MM.1S (cell line): ENCODE data around the gene MYH7.
"Not testable (repeated sequence)": the region's sequence is repeated elsewhere in the genome, so short reads cannot be mapped to it uniquely, and the experiment has no call there.

Source experiments
- DNase-seq: peaks from one replicate; pipeline ENCODE4 v3.0.0-alpha.2; 2015
- H2AFZ ChIP-seq: fragments of 300-600 bp; sonication (generic); 2 replicates; pipeline ENCODE4 v1.6.0; 2016; ENCODE audit warnings: antibody characterized with exemption, low read length
- H3F3A ChIP-seq: fragments of 300-600 bp; sonication (generic); 2 replicates; pipeline ENCODE4 v1.6.1; 2016; ENCODE audit warnings: mild to moderate bottlenecking, antibody characterized with exemption, low read length, moderate library complexity, mixed read lengths; ENCODE audit not compliant: insufficient read depth
- H3K27ac ChIP-seq: fragments of 300-600 bp; sonication (generic); 2 replicates; pipeline ENCODE4 v1.5.1; 2016; ENCODE audit warnings: mild to moderate bottlenecking, low read length
- H3K27me3 ChIP-seq: fragments of 300-600 bp; sonication (generic); replicated peaks from 2 replicates; pipeline ENCODE4 v1.6.0; 2016; ENCODE audit warnings: low read length; ENCODE audit not compliant: insufficient read depth
- H3K36me3 ChIP-seq: fragments of 300-600 bp; sonication (generic); replicated peaks from 2 replicates; pipeline ENCODE4 v1.6.1; 2016; ENCODE audit warnings: mild to moderate bottlenecking, low read length, mixed read lengths; ENCODE audit not compliant: insufficient read depth
- H3K4me1 ChIP-seq: fragments of 300-600 bp; sonication (generic); 2 replicates; pipeline ENCODE4 v1.6.1; 2016; ENCODE audit warnings: low read length, mixed read lengths
- H3K4me2 ChIP-seq: fragments of 300-600 bp; sonication (generic); 2 replicates; pipeline ENCODE4 v1.6.0; 2016; ENCODE audit warnings: low read depth, low read length
- H3K4me3 ChIP-seq: fragments of 300-600 bp; sonication (generic); 2 replicates; pipeline ENCODE4 v1.5.1; 2016; ENCODE audit warnings: low read length, mixed read lengths
- H3K79me2 ChIP-seq: fragments of 300-600 bp; sonication (generic); 2 replicates; pipeline ENCODE4 v1.6.1; 2016; ENCODE audit warnings: mixed run types, low read length, mixed read lengths
- H3K9ac ChIP-seq: fragments of 300-600 bp; sonication (generic); 2 replicates; pipeline ENCODE4 v1.6.1; 2016; ENCODE audit warnings: low read length, mixed read lengths
- H3K9me2 ChIP-seq: fragments of 300-600 bp; sonication (generic); replicated peaks from 2 replicates; pipeline ENCODE4 v1.6.1; 2016; ENCODE audit warnings: mild to moderate bottlenecking, low read length, mixed read lengths; ENCODE audit not compliant: insufficient read depth
- H3K9me3 ChIP-seq: fragments of 300-600 bp; sonication (generic); replicated peaks from 2 replicates; pipeline ENCODE4 v1.6.1; 2016; ENCODE audit warnings: mild to moderate bottlenecking, low read length, mixed read lengths; ENCODE audit not compliant: insufficient read depth
- H4K20me1 ChIP-seq: fragments of 300-600 bp; sonication (generic); 2 replicates; pipeline ENCODE4 v1.6.1; 2016; ENCODE audit warnings: mild to moderate bottlenecking, low read length, moderate library complexity, mixed read lengths; ENCODE audit not compliant: insufficient read depth
- EZH2 ChIP-seq: fragments of 300-600 bp; sonication (generic); optimal IDR thresholded peaks from 2 replicates; pipeline ENCODE3; 2017; ENCODE audit warnings: low read depth, mild to moderate bottlenecking, antibody characterized with exemption, low read length, mixed read lengths
- EZH2phosphoT487 ChIP-seq: fragments of 300-600 bp; sonication (generic); IDR thresholded peaks from 2 replicates; pipeline ENCODE4 v1.6.1; 2018; ENCODE audit warnings: antibody characterized with exemption, low read length
- TF ChIP-seq, protein P1 (sequence below): fragments of 300-600 bp; sonication (generic); IDR thresholded peaks from 2 replicates; pipeline ENCODE4 v1.5.1; 2016; ENCODE audit warnings: antibody characterized with exemption, low read length, mixed read lengths

The MYH7 gene

DNA sequence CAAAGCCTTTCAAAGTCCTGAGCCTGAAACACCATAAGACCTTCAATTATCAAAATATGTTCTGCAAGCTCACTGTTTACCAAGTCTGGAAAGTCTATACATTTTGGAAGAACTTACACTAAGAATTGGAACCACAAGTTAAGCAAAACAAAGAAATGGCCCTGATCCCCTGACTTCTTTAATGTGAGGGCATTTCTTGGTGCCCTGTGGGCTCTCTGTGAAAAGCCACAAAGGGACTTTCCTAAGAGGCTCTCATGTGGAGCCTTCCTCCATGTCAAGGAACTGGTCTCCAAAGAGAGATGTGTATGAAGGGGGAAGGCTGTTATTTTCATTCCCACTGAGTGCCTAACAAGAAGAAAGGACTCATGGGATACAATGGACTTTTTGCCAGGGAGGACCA is 13.9 kb downstream of the MYH7 start:
- no peak overlapping the region for H3K9ac ChIP-seq
- H2AFZ ChIP-seq: no peak overlapping the region
- DNase-seq: no peak
- H3K9me3 ChIP-seq: no peaks in the 10 kb centered on the region
- H3K79me2 ChIP-seq: no peaks in the 10 kb centered on the region
- H3K4me1 ChIP-seq: no peaks in the 10 kb centered on the region
- H3K27ac ChIP-seq: no peak overlapping the region
- peaks cover under 1% of the 10 kb centered on the region; the same call in 1 of the 2 replicates for H3K27me3 ChIP-seq
- H3F3A ChIP-seq: no peaks in the 10 kb centered on the region
- H3K4me2 ChIP-seq: no peak overlapping the region
- H3K4me3 ChIP-seq: no peak overlapping the region
- H3K9me2 ChIP-seq: no peaks in the 10 kb centered on the region
- TF ChIP-seq, protein P1, sequence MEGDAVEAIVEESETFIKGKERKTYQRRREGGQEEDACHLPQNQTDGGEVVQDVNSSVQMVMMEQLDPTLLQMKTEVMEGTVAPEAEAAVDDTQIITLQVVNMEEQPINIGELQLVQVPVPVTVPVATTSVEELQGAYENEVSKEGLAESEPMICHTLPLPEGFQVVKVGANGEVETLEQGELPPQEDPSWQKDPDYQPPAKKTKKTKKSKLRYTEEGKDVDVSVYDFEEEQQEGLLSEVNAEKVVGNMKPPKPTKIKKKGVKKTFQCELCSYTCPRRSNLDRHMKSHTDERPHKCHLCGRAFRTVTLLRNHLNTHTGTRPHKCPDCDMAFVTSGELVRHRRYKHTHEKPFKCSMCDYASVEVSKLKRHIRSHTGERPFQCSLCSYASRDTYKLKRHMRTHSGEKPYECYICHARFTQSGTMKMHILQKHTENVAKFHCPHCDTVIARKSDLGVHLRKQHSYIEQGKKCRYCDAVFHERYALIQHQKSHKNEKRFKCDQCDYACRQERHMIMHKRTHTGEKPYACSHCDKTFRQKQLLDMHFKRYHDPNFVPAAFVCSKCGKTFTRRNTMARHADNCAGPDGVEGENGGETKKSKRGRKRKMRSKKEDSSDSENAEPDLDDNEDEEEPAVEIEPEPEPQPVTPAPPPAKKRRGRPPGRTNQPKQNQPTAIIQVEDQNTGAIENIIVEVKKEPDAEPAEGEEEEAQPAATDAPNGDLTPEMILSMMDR: no peak
- TF ChIP-seq EZH2 (no peak), EZH2phosphoT487 (no peak)
- H3K36me3 ChIP-seq: no peaks in the 10 kb centered on the region
- no peaks in the 10 kb centered on the region for H4K20me1 ChIP-seq

DNA sequence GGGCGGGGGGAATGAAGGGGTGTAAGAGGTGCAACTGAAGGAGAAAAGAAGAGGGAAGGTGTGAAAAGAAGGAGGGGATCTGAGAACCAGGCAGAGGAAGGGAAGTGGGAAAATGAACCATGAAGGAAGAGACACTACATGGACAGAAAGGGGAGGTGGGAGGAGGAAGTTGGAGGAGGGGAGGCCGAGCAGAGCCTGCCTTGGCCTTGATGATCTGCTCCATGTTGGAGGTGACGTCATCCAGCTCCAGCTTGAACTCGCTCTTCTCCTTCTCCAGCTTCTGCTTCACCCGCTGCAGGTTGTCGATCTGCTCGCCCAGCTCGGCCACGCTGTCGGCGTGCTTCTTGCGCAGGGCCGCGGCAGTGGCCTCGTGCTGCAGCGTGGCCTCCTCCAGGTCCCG is 15.8 kb downstream of the MYH7 start:
- not testable (repeated sequence) for H3K4me2 ChIP-seq, H3K9me3 ChIP-seq, H2AFZ ChIP-seq, H4K20me1 ChIP-seq, H3K9me2 ChIP-seq, H3K36me3 ChIP-seq, H3K27ac ChIP-seq, H3K4me3 ChIP-seq, H3F3A ChIP-seq, H3K4me1 ChIP-seq, DNase-seq, H3K79me2 ChIP-seq, H3K9ac ChIP-seq
- peaks cover 14% of the 10 kb centered on the region; the same call in 1 of the 2 replicates for H3K27me3 ChIP-seq

DNA sequence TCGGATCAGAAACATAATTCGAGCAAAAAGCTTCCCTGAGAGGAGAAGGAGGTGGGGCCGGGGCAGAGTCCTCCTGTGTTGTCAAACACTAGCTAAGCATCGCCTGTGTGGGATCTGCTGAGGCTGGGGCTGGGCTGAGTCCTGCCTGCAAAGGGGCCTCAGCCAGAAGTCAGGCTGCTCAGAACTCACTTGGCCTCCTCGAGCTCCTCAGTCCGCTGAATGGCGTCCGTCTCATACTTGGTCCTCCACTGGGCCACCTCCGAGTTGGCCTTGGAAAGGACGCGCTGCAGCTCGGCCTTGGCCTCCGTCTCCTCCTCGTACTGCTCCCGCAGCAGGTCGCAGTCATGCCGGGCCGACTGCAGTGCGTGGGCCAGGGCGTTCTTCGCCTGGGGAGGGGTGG is 17.4 kb downstream of the MYH7 start:
- Histone ChIP-seq H3K27me3 (peaks cover 19% of the 10 kb centered on the region; the same call in 1 of the 2 replicates), H3K9ac (no peak overlapping the region), H3K4me2 (no peak overlapping the region), H3K9me2 (no peaks in the 10 kb centered on the region), H3K36me3 (no peaks in the 10 kb centered on the region), H3K79me2 (no peaks in the 10 kb centered on the region), H4K20me1 (no peaks in the 10 kb centered on the region), H2AFZ (no peak overlapping the region), H3K27ac (no peak overlapping the region), H3K4me3 (no peak overlapping the region), H3K4me1 (no peaks in the 10 kb centered on the region), H3K9me3 (no peaks in the 10 kb centered on the region), H3F3A (no peaks in the 10 kb centered on the region)
- no peak for DNase-seq
- TF ChIP-seq EZH2 (no peak), EZH2phosphoT487 (no peak)
- TF ChIP-seq, protein P1: no peak

DNA sequence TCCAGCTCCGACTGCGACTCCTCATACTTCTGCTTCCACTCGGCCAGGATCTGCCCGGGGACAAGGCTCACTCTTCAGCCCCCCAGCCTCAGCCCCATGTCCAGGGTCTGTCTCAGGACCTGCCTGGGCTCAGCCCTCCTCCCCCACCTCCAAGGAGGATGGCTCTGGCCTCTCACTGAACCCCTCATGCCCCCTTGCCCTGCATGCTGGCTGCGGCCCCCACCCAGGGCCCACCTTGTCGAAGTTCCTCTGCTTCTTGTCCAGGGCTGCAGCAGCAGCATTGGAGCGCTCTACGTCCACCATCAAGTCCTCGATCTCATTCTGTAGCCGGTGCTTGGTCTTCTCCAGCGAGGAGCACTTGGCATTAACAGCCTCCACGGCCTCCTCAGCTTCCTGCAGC is 18.2 kb downstream of the MYH7 start:
- not testable (repeated sequence) for H3K4me1 ChIP-seq, H3K9me2 ChIP-seq, H3K9ac ChIP-seq, H2AFZ ChIP-seq, H4K20me1 ChIP-seq, H3K79me2 ChIP-seq, H3K36me3 ChIP-seq, H3K27ac ChIP-seq, DNase-seq, H3K4me2 ChIP-seq, H3F3A ChIP-seq, H3K4me3 ChIP-seq, H3K9me3 ChIP-seq
- peaks cover 27% of the 10 kb centered on the region; the same call in 1 of the 2 replicates for H3K27me3 ChIP-seq
